Suppressor macrophage treated with lipopolysaccharide for 4 hours (primary cell): ENCODE data around the gene ANK3.
"Not testable (repeated sequence)": the region's sequence is repeated elsewhere in the genome, so short reads cannot be mapped to it uniquely, and the experiment has no call there.

Experiments used
- DNase-seq: peaks from one replicate; pipeline ENCODE4 v3.0.0-alpha.2; 2020

ANK3 gene

DNA sequence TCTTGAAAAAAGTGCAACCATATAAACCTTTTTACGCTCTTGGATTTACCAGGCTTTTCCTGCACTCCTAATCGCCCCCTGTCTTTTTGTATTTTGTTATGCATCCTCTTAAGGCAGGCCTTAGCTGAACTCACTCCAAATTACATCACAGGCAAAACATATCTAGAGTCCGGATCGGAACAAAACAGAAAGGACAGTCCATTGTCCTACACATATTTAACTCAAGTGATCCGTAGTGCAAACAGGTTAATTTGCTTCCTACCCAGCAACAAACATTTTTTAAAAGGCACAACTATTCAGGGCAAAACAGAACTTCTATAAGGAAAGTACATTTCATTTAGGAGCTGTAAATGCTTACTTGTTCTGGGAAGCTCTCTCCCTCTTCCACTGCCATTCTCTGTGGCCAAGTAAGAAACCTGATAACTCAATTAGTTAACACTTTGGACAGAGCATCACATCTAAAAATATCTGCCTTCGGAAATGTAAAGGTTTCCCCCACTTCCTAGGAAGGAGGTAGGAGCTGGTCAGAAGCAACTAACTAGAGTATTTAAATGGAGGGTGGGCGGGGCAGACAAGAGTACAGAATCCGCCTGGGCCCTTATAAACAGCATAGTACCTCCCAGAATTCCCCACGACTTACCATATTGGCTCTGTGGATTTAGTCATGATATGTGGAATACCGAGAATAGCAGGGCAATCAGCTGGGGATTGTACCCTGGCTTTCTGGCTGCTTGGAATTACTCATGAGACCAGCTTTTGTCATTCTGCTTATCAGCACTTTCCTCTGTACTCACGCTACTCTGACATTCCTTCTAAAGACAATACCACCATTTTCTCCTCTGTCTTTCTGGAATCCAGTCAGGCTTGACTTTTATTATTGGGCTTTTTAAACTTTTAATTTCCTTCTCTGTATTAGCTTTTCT lies 89.5 kb downstream of the ANK3 start:
- no peak for DNase-seq

DNA sequence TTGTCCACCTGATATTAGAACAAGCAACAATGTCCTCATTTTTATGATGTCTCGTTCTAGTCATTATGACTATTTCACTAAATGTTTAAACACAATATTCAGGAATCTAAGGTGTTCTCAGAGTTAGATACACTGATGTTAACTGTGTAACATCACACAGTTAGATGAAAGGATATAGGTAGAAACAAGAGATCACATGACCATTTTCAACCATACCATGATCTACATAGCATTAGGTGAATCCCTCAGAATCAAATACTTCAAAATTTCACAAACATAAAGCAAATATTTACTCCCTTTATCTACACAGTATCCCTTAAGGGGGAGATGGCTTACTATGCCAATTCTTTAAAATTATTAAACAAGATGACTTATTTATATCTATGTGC lies 90.3 kb downstream of the ANK3 start:
- no peak for DNase-seq

DNA sequence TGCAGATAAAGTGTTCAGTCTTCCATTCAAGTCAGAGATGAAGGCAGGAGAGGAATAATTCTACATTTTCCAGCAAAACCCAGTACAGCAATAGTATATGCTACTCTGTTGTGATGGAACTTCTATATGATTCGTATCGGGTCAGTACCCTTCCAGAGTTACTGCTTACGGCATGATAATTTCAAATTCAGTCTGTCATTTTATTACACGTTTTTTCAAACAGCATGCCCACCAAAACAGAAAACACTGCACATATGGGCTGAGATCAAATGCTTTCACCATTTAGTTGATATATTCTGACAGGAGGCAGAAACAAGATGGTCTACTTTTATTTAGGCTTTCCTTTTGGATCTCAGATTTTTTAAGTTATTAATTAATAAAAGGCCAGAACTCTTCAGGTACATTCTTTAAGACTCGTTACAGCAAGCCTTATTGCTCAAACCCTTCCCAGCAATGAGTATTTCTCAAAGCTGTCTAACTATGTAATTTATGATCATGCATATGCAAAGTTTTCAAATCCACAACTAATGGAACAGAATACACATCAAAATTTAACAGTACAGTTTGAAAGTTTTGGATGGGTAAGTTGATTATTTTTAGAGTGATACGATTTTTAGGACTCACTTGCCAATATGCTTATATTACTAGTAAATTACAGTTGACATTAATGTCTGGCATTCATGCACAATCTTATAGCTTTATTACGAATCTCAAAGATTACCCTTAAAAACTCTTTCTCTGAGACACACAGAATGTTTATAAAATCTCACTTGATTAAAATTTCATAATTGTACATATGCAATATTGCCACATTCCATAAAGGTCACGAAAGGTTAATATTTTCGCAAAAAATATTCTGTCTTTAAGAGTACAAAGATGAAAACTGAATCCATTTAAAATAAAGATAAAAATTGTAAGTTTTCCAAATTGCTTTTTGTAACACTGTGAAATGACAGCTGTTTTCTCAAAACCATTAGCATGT lies 91.0 kb downstream of the ANK3 start:
- no peak for DNase-seq

DNA sequence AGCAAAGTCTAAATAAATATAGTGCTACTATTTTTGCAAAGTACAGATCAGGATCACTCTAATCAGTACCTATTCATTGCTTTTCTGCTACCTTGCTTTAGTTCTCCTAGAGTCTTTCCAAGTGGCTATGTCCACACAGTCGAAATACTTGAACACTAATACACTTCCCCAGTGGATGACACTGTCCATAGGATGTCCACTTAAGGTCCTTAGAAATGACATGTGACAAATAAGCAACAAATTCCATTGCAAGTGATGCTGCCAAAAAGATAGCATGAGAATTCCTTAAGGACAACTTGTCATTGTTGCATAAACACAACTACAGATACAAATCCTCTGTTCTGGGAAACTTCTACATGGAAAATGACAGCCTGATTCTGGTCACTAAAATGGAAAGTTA lies 93.6 kb downstream of the ANK3 start:
- DNase-seq = no peak

DNA sequence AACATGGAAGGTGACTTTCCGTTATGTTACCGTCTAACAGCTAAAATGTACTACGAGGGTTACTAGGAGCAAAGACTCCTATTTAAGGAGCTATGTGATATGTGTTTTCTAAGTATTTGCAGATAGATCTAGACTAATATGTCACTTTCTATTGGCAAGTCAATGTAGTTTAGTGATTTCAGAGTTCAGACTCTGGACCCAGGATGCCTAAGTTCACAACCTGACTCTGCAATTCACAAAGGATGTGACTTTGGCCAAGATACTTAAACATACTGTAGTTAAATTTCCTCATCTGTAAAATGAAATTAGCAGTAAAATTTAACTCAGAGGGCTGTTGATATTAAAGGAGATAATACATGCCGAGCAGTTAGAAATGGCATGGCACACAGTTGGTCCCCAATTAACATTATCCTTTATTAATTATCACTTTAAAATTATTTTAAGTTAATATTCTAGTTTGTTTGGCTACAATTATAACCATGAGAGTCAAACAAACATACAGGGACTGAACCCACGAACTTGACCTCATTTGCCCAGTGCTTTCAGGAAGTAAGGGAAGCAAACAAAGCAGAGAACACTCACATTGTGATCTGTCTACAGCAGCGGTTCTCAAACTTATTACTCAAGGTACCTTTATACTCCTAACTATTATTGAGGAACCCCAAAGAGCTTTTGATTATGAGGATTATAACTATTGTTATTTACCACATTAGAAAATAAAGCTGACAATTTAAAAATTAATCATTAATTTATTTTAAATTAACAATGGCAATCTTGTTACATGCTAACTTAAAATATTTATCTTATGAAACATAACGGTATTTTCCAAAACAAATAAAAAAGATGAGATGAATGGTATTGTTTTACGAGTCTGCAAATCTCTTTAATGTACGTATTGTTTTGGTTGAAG lies 94.4 kb downstream of the ANK3 start:
- no peak for DNase-seq

DNA sequence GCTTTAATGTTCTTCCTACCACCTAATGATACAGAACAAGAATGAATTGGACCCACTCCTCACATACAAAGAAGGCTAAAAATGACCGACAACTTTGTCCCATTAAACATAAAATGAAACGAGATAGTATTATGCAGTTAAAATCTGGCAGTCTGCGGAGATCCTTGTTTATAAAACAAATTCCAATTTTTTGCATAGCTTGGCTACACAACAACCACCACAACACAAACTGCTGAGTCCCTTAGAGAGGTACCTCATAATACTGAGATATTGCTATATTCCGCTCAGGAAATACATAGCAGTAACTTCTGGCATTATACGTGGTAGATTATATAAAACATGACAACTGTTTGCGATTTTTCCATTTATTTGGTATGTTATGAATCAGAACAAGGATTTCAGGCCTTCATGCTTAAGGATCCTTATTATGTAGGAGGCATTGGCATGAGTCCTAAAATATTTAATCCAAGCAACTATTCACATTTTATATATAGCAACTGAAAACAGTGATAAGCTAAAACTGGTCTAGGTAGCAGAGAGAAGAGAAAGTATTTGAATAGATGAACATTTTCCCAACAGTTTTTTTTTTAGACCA lies 96.0 kb downstream of the ANK3 start:
- DNase-seq = no peak

DNA sequence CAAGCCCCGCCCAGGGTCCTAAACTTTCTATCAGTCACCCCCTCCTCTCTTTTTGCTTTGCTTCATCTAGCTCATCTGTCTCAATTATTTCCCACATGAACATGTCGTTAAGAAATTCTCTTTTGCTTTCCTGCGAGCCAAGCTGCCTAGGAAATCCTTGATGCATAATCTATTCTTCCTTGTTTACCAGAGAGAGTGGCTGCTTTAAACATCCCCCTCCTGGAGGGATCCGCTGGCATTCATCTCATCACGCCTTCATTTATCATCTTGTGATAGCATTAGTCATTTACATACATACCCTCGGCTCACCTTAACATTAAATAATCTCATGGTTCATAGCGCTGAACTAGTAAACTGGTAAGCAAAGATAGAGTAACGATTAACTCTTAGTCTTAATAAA lies 96.7 kb downstream of the ANK3 start:
- no peak for DNase-seq

DNA sequence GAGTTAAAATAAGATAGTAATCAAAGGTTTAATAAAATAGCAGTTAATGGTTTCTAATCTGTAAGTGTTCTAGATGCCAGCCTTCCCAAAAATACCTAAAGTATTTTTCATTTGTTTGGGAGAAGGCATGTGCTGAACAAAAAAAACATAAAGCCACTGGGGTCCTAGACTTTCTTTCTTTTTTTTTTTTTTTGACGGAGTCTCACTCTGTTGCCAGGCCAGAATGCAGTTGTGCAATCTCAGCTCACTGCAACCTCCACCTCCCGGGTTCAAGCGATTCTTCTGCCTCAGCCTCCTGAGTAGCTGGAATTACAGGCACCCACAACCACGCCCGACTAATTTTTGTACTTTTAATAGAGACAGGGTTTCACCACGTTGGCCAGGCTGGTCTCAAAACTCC lies 97.1 kb downstream of the ANK3 start:
- DNase-seq = not testable (repeated sequence)

DNA sequence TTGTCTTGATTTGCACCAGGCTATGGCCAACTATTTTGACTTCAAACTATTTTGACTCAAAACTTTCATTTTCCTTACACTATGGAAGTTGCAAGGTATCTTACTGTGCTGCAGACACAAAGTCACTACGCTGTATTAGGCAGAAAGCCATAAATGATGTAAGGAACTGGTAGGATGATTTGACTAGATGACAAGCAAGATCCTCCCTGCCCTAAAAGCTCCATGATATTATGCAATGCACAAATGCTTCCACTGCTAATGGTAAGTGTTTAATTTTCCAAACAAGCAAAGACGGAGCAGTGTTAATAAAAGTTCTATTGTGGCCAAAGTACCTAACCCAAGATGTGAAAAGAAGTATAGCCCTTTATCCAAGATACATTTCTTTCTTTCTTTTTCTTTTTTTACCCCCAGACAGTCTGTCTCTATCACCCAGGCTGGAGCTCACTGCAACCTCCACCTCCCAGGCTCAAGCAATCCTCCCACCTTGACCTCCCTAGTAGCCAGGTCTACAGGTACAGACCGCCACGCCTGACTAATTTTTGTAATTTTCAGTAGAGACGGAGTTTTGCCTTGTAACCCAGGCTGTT lies 98.2 kb downstream of the ANK3 start:
- DNase-seq = no peak

DNA sequence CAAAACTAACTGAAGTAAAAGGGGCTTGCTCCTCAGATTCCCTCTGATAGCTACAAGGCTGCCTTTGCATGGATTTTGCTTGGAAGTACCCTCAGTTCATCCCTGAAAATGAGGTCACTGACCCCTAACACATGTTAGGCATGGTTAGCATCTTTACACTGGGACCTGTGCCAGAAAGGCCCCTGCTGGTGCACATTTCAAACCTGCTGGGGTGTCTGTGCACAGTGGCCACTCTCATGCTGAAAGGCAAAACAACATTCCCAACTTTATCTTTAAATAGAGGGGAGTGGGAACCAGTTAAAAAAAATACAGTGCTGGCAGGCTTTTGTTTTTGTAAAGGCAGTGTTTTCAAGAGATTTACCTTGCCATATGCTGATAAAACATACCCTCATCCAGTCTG lies 99.1 kb downstream of the ANK3 start:
- DNase-seq = no peak

DNA sequence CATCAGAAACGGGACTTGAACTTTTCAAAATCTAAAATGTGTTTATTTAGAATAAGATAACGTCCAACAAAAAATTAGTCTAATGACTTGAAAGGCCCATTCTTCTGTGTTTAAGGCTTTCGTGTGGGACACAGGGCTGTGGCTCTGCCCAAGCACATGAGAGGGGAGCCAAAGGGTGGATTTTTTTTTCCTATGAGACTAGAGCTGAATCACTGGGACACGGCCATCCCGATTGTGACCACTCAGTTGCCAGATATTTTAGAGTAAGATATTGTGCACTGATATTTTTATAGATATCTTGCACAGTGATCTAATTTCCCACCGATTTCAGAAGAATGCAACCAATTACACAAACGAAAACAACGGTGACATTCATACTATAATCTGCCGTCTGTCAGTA lies 99.9 kb downstream of the ANK3 start:
- no peak for DNase-seq

DNA sequence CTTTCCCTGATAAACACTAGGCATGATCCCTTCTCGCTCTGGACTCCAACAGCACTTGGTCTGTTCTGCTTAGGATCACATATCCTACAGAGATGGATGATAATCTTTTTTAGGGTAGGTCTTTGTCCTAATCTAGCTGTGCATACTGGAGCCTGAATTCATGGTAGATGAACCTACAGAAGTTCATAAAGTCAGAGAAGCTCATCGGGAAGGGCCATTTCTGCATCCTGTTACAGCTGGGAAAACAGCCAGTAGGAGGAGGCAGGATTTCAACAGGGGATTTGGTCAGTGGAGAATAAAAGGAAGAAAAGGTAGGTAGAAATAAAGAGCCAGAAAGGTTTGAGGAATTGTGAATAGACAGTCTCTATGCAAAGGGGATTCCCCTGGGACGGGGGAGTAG lies 101.4 kb downstream of the ANK3 start:
- DNase-seq = no peak

DNA sequence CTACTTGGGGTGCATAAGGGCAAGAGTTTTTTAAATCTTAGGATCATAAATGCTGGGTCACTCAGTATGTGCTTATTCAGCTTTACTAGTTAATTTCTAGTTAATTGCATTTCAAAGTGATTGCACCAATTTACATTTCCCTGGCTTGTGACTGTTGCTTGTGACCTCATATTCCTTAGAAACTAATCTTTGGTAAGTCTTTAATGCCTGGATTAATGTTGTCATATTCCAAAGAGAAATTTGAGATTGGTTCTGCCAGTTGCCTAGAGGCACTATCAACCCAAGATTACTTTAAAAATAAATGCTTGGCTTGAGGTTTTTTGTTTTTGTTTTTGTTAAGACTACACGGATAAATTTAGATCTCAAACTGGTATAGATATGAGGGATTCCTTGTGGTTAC lies 103.1 kb downstream of the ANK3 start:
- no peak for DNase-seq

DNA sequence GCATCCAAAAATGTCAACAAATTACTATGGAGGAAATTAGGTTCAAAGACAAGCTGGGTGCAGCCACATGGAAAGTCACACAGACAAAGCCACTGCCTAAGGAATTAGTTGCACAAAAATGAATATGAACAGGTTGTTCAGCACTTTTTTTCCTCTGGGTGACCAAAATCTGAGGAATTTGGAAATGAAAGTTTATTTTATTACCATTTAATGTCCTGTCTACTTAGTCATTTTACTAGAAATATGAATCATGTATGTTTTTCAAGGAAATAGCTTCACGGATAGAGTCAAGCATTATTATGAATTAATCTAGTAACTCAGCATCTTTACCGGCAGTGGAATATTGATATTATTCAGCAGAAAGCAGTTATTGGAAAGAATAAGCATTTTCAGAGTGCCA lies 106.3 kb downstream of the ANK3 start:
- no peak for DNase-seq

DNA sequence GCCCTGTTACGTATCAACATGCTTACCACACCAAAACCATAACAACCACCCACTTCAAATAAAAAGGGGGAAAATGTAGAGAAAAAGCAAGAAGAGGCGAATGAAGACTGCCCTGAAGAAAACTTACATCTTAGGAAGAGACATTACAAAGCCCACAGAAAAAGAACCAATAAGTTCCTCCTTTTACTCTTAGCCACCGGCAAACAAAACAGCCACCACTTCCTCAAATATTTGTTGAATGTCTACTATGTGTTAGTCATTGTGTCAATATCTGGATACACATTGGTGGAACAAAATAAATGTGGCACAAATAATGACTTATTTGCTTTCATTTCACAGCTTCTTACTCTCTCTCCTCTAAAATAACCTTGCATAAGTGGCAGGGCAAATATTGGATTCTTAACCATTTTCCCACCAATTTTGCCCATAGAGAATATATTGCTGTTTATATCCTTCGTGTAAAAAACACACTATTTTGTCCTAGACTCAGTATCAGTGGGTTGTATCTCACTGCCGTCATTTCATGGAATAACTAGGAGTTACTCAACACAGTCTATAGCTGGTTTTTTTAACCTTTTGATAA lies 106.8 kb downstream of the ANK3 start:
- DNase-seq = peak; percentile 86

DNA sequence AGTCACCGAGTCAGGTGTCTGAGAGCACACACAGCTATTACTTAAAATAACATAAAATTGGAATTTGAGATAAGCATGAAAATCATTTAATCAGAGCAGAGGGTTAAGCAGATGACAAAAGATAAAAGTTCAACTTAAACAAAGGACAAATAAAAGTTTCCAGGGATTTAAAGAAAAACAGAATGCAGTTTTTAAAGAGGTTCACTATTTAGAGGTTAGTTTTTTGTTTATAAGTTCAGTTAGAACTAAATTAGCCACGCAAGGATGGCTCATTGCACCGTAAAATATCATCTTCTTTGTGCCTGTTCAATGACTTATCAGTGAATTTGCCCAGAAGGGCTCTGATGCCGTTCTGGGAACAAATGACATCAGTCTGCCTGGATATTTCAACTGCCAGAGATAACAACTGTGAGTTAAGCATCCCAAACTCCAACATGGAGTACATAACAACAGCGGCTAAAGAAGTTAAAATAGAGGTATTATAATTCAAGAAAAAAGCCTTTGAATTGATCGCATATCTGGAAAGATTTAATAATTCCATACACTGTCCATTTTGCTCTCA lies 107.8 kb downstream of the ANK3 start:
- DNase-seq = no peak

DNA sequence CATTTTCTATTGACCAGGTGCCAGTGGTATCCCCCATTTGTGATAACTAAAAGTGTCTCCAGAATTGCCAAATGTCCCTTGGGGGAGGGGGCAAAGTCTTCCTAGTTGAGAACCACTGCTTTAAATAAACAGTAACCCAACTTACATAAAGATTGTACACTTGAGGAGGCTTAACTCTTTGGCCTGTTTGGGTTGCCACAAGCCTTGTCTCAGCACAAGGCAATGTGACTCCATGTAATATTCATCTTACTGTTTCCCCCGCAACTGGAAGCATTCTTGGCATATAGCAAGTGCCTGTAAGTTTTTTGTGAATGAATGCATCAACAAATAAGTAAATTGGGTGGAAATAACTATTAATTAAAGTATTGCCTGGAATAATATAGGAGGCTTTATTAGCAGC lies 108.3 kb downstream of the ANK3 start:
- DNase-seq = no peak

DNA sequence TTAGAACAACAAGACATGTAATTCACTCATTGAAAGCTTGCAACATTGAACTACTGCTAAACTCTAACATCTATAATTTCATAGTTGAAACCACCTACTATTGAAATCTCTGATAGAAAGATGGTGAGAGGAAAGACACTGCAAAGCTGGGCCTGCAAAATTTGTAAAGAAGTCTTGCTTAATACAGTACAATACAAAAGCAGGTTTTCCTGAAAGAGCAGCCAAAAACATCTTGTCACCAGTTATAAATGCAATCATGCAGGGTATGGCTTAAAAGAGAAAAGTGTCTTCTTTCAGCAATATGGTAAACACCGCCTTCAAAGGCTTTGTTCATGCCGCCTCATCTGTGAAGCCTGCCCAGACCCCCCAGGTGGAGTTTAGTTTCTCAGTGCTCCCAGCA lies 109.2 kb downstream of the ANK3 start:
- DNase-seq = no peak

DNA sequence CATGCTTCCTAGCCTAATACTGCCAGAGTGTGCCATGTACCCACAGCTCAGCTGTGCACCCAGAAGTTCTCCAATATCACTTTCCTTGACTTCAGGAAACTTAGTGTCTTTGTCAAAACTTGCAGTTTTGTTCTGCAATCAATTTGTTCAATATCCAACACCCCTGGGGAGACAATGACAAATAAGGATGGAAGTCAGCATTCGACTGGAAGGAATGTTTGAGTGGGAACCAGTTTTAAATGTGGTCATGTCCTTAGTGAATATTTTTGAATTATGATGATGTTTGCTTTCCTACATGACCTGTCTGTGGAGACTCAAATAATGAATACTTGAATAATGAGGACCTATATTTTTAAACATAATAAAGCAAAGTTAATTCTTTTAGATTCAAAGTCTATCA lies 112.0 kb downstream of the ANK3 start:
- DNase-seq = no peak

DNA sequence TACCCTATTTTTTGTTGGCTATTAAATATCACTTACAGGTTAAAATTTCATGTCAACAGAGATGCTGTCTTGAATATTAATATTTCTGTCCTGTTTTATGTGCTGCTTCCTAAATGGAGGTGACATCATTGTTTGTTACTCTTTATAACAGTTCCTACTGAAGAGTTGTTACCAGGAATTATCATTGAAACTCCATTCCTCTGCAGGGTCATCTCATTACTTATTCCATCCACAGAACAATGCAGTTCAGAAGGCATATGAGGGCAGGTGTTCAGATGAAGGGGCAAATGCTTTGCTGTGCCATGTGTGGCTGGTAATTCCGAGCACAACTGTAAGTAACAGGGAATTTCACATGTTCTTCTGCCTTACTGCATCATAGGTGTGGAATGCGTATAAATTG lies 113.4 kb downstream of the ANK3 start:
- DNase-seq = no peak
